Epithelial cell of umbilical artery (primary cell): ENCODE measurements around the gene ZNF383. TPM values are rescaled to one million over a fixed set of nuclear protein-coding genes. Genes with fewer than 3 reads are reported as not detected.

ENCODE experiments used
- total RNA-seq: library from RNA; depleted of rRNA; stranded (reverse); fragments of >200 nt; gene quantifications from 2 replicates; pipeline ENCODE4 v1.2.3, GENCODE V29; 2014

The ZNF383 gene
- total RNA-seq, result 2.9 and 4.6 TPM in 2 replicates

DNA sequence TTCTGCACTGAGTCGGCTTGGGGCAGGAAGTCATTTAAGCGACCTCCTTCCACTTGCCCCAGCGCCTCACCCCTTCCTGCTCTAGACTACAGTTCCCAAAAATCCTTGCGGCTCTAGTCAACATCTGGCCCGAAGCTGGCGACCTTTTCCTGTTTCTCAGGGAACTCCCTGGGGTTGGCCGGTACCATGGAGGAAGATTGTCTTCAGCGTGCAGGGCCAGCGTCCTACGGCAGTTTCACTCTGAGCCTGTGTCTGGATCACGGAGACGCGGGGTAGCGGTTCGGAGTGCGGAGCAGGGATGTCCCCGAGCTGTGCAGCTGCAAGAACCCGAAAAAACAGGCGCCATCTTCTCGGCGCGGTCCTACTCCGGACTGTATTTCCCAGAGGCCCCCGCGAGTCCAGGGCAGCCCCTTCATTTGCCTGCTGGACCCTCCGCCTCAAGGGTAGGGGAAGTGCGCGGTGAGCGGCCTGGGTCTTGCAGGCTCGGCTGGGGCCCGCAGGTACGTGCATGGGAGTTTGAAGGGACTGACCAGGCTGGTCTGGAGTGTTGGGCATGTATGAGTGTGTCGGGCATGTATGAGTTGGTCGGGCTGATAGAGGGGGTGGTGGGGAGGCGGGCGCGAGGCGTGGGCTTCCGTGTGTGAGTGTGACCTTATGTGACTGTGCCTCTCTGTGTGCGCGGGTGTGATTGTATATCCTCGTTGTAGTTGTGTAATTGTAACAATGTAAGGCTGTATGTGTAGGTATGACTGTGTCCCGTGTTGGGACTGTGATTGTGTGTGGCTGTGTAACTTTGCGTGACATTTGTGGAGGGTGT, at the start of gene ZNF383:
Gene ZNF383, plus strand, starts transcription at position 440 of the 817 bp plus-strand sequence. CDS start 12,240 bp downstream, outside the sequence.

DNA sequence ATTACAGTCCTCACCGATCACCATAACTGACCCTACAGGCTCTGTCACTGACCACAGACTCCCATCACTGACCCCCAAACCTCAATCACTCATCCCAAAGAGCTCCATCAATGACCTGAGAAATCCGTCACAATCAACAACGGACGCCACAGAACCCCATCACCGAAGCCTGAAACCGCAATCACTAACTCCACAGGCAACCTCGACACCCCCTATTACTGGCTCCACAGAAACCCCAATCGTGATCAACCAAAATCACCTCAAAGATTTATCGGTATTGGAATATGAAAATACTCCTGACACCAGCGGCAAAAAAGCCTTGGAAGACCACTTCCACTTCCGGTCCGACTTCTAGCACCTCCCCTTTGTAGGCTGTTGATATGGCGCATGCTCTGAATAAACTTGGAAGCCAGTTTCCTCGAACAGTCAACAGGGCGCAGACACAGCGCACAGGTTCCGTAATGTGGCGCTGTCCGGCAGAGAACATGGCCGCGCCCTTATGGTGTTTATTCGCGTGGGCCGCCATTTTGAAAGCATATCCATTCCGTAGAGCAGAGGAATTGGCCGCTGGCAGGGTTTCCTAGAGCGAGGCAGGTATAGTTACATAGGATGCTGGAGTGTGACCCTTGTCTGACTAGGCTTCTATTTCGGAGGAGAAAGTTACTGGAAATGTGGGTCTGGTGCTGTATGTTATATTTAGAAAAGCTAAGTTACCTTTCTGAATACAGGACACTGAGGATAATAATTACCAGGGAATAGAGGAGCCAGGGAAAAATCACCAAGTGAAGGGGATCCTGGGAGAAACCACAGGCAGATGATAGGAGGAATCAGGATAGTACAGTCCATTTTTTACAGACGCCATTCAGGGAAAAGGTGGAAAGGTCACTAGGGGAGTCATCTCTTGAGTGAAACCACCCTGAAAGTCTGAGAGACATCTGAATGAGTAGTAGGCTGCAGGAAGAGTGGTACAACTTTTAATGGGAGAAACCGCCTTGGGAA, 45.3 kb upstream of the ZNF383 start, which contains the start of gene ZNF585A:
Gene ZNF585A, minus strand, starts transcription at position 328 of the 999 bp plus-strand sequence. CDS start 2,785 bp downstream, outside the sequence.

Other genes with a start within 250 kb of the ZNF383 start
- 5.5 and 11.6 TPM in 2 replicates for gene ZNF420, start 139.8 kb upstream of the ZNF383 start, total RNA-seq
- 5.5 and 11.7 TPM in 2 replicates for gene ZNF585A, start 45.5 kb upstream of the ZNF383 start, total RNA-seq
- gene ZNF585B, start 7.7 kb upstream of the ZNF383 start, total RNA-seq, result 3.9 and 7.1 TPM in 2 replicates
- 4.5 and 6.1 TPM in 2 replicates for gene ZNF527, start 152.9 kb downstream of the ZNF383 start, total RNA-seq
- gene ZNF569, start 249.2 kb downstream of the ZNF383 start, total RNA-seq, result 4.9 and 5.8 TPM in 2 replicates